TTC549 (cell line): ENCODE measurements around the gene DQX1.
"Not testable (repeated sequence)": the region's sequence is repeated elsewhere in the genome, so short reads cannot be mapped to it uniquely, and the experiment has no call there.

Source experiments
- FAIRE-seq: peaks from 2 replicates; lab custom pipeline; 2012; peaks lifted over from hg19 to GRCh38; lab: Jason Lieb, UNC

Gene DQX1

DNA sequence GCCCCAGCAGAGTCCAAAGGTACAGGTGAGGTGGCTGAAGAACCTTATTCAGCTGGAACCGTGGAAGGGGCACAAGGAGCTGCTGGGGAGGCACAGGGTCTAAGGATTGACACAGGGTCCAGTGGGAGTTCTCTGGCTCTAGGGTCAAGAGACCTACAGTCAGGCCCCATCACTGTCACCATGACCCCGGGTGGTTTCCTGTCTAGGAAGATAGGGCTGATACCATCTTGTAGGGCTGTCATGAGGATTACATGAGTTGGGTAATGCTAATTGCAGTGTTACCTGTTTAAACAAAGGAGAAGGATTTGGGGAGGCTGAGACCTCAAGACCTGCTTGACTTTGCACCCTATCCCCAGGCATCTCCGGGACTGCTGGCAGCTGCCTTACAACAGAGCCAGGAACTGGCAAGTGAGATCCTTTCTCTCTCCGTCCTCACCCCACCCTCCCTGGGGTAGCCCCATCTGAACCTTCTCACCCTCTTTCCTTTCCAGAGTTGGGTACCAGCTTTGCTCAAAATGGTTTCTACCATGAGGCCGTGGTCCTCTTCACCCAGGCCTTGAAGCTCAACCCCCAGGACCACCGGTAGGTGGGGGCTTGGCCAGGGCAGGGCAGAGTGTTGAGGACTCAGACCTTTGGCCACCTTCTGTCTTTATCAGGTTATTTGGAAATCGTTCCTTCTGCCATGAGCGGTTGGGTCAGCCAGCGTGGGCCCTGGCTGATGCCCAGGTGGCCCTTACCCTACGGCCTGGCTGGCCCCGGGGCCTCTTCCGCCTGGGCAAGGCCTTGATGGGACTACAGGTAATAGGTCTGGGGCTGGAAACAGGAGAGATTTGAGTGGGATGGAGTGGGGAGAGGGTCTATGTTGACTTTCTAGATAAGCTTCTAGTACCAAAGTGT, 34.1 kb downstream of the DQX1 start:
- FAIRE-seq, result no peak

DNA sequence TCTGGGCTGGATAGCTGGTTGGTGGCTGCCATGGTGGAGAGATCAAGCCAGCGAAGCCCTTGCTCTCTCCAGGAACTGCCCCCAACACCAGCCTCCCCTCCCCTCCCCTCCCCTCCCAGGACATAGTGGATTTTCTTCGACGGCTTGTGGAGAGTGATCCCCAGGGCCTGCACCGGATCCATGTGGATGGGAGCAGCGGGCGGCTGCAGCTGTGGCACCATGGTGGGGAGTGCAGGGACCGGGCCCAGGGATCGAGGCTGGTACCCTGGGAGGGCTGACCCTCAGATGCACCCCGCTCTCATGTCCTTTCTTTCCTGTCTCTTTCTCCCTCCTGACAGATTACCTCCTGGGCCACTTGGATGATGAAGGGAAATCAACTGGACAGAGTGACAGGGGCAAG, 36.1 kb downstream of the DQX1 start:
- no peak for FAIRE-seq

DNA sequence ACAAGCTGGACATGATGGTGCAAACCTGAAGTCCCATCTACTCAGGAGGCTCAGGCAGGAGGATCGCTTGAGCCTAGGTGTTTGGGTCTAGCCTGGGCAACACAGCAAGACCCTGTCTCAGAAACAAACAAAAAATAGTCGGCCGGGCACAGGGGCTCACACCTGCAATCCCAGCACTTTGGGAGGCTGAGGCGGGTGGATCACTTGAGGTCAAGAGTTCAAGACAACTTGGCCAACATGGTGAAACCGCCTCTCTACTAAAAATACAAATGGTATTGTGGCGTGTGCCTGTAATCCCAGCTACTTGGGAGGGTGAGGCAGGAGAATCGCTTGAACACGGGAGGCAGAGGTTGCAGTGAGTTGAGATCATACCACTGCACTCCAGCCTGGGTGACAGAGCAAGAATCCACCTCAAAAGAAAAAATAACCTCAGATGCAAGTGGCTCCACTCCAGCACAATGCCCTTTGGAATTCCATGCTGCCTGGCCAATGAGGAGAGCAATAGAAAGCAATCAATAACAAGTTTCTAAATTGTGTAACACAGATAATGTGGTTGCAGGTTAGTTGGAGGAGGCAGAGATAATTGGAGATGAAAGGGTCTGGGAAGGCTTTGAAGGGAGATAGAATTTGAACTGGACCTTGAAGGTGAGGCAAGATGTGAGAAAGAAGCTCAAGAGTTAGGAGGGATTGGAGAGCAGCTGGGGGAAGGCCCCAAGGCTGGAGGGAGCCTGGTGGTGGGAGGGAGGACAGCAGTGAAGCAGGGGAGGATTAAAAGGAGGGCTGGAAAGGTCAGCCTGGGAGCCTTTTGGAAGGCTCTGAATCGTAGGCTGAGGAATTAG, 37.2 kb downstream of the DQX1 start:
- no peak for FAIRE-seq

DNA sequence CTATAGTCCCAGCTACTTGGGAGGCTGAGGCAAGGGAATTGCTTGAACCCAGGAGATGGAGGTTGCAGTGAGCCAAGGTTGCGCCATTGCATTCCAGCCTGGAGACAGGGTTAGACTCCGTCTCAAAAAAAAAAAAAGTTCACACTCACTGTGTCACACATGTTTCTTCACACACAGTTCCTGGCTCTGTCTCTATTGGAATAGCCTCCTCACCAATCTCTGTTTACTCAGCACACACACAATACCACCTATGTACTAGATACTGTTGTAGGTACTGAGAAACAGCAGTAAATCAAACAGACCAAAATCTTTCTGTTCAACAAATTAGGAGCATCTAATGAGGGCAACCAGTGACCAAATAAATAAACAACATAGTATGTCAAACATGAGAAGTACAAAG, 39.9 kb downstream of the DQX1 start:
- no peak for FAIRE-seq

- FAIRE-seq, result not testable (repeated sequence)
Measured at GRCh38 chr2:74483675-74484164, 42.3 kb downstream of the DQX1 start.

GRCh38 chr2:74482801-74483674, 43.0 kb downstream of the DQX1 start, which contains the start of the genes CCDC142 and TTC31:
Gene CCDC142, minus strand, starts transcription at chr2:74482998. Its CDS starts 161 bp downstream, at chr2:74482837.
Gene TTC31, plus strand, starts transcription at chr2:74483081. Its CDS starts 15 bp downstream, at chr2:74483096.
- peak; percentile 52 for FAIRE-seq

GRCh38 chr2:74481961-74482800, 43.9 kb downstream of the DQX1 start:
- no peak for FAIRE-seq

DNA sequence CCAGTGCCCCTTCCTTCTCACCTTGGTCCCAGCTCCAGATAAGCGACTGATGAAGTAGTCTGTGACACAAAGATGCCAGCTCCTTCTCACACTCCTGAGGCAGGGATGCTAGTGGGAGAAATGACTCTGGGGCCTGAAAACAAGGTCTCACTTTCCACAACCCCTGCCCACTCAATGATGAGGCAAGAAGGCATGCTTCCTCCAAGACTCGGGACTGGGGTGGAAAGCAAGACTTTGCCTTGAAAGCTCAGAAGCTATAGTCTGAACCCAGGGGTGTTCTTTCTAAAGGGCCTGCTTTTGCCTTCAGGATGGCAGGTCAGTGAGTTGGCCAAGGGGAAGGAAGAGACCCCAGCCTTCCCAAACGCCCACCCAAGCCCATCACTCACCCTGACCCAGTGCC, 44.6 kb downstream of the DQX1 start:
- no peak for FAIRE-seq

DNA sequence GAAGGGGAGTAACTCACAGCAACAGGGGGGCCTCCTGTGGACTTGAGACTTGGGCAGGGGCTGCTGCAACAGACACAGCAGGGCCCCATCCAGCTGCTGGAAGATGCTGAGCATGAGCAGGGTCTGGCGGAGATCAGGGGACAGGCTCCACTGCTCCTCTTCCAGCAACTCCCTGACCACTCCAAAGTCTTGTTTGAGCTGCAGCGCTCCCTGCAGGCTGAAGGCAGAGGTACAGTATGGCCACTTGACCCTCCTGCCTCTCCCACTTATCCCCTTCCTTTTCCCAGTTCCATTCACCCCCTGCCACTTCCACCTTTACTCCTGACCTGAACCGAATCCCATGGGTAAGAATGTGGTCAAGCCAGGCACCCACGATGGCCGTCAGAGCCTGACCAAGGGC, 51.1 kb downstream of the DQX1 start:
- FAIRE-seq, result no peak

DNA sequence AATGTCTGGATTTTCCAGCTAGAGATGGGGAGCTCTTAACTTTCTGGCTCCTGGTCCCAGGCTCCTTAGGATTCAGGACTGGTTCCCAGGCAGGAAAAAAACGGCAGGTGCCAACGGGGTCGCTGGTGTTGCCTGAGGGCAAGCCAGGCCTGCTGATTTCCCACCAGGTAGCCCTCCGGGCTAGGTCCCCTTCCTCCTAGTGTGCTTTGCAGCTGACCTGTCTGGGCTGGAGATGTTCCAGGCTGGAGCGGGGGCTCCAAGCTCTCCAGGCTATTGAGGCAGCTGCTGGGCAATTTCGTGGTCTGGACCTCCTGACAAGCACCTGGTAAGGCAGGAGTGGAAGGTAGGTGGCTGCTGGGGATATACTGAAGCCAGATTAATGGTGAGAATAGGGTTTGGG, 51.5 kb downstream of the DQX1 start:
- no peak for FAIRE-seq

DNA sequence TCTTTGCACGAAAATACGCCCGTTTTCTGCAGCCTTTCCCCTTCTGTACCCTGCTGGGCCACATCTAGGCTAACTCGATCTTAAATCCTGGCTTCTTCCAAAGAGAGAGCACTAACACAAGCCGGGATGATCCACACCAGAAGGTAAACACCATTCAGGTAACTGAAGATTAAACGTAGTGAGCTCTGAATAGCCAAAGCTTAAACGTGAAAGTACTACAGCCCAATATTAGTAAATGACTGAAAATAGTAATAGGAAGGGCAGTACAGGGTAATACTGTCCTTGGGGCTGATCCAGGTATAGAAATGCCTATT, 53.1 kb downstream of the DQX1 start:
- no peak for FAIRE-seq

- peak; percentile 60 for FAIRE-seq
Measured at GRCh38 chr2:74472086-74472944, 53.7 kb downstream of the DQX1 start, which contains the start of gene MRPL53. Gene MRPL53, minus strand, starts transcription at chr2:74472680. Its CDS starts 20 bp downstream, at chr2:74472660.

DNA sequence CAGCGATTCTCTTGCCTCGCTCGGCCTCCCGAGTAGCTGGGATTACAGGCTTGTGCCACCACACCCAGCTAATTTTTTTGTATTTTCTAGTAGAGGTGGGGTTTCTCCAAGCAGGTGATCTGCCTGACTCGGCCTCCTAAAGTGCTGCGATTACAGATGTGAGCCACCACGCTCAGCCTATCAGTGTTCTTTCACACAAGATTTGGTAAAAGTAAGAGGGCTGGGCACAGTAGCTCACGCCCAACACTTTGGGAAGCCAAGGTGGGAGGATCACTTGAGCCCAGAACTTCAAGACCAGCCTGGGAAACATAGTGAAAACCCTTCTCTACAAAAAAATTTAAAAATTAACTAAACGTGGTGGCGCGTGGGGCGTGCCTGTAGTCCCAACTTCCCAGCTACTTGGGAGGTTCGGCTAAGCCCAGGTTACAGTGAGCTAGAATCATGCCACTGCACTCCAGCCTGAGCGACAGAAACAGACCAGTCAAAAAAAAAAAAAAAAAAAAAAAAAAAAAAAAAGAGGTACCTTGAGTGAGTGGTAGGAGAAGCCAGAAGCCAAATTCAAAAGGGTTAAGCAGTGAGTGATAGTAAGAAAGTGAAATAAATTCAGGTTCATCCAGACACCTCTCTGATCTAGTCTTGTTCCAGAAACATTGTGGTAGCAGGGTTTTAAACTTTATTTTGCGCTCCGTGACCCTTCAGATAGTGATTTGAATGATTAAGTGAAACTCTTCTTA, 54.5 kb downstream of the DQX1 start:
- FAIRE-seq, result no peak

GRCh38 chr2:74470742-74471141, 55.3 kb downstream of the DQX1 start:
- FAIRE-seq, result not testable (repeated sequence)
